ENCODE results near the gene FAT1. TPM values are rescaled to one million over a fixed set of nuclear protein-coding genes. Genes with fewer than 3 reads are reported as not detected.

Gene FAT1
- total RNA-seq, 4 donors from 2014 or later, result 51.3 to 114 (median 72.2) TPM

DNA sequence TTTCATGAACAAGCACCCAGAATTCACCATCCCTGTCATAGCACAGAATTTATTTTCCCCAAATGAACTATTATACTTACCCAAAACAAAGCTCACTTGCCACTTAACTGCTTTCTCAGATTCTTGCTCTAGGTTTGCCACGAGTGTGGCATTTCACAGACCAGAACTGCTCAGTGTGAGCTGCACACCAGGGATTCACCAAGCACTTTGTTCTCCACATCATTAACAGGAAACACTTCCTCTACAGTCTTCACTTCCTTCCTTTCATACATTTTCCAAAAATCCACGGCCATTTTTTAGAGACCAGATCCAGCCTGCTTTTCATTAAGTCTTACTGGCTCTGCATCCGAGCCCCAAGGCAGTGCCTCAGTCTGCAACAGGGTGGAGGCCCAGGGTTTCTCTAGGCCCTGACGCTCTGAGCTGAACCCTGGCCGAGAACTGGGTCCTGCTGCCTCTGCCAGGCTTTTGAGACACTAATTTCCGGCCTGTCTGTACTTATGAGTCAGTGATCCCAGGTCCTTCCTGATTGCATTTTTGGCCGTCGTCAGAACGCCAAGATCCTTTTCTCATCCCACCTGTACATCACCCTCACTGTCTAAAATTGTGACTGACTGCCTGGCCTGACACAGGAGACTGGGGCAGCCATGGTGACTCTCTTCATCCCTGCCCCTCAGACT is 100.7 kb downstream of the FAT1 start:
- no peak overlapping the region for H3K4me3 ChIP-seq (ENCODE audit: low read depth, poor library complexity, severe bottlenecking)
- TF ChIP-seq POLR2A (IDR thresholded peaks at IDR 0.05), result no peak
- TF ChIP-seq, protein P1, sequence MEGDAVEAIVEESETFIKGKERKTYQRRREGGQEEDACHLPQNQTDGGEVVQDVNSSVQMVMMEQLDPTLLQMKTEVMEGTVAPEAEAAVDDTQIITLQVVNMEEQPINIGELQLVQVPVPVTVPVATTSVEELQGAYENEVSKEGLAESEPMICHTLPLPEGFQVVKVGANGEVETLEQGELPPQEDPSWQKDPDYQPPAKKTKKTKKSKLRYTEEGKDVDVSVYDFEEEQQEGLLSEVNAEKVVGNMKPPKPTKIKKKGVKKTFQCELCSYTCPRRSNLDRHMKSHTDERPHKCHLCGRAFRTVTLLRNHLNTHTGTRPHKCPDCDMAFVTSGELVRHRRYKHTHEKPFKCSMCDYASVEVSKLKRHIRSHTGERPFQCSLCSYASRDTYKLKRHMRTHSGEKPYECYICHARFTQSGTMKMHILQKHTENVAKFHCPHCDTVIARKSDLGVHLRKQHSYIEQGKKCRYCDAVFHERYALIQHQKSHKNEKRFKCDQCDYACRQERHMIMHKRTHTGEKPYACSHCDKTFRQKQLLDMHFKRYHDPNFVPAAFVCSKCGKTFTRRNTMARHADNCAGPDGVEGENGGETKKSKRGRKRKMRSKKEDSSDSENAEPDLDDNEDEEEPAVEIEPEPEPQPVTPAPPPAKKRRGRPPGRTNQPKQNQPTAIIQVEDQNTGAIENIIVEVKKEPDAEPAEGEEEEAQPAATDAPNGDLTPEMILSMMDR (IDR thresholded peaks at IDR 0.05), result no peak
- DNase-seq (ENCODE audit: low spot score in 2 of 2), result no peak
- intact Hi-C loops (cut with DNase I; ENCODE audit: low total_unique reads), result no loop called here
- 63 to 64% methylated on average over 9 of the region's 9 CpGs for WGBS, 2 donors

DNA sequence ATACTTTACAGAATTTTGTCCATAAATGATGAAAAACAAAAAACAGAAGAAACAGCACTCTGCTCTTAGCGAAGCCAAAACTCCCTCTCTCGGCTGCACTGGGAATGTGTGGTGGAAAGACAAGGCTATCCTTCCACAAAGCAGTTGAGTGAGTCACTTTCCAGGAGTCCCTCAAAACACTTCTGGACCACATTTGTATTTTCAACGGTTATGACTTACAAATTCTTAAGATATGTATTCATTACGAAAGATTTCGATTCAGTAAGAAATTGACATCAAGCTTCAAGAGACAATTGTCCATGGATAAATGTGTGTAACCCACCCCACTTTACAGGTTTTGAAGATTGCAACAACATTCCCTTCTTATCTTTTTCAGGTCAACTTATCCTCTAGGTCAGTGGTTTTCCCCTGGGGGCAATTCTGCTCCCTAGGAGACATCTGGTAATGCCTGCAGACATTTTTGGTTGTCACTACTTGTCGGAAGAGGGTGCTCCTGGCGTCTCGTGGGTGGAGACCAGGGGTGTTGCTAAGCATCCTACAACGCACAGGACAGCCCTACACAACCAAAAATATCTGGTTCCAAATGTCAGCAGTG is 101.6 kb downstream of the FAT1 start:
- no peak for DNase-seq (ENCODE audit: low spot score in 2 of 2)
- no peak overlapping the region for H3K4me3 ChIP-seq (ENCODE audit: low read depth, poor library complexity, severe bottlenecking)
- TF ChIP-seq, protein P1 (IDR thresholded peaks at IDR 0.05), result no peak
- TF ChIP-seq POLR2A (IDR thresholded peaks at IDR 0.05), result no peak
- intact Hi-C loops (cut with DNase I; ENCODE audit: low total_unique reads), result no loop called here
- WGBS, 2 donors, result 61 to 71% methylated on average over 9 of the region's 9 CpGs

DNA sequence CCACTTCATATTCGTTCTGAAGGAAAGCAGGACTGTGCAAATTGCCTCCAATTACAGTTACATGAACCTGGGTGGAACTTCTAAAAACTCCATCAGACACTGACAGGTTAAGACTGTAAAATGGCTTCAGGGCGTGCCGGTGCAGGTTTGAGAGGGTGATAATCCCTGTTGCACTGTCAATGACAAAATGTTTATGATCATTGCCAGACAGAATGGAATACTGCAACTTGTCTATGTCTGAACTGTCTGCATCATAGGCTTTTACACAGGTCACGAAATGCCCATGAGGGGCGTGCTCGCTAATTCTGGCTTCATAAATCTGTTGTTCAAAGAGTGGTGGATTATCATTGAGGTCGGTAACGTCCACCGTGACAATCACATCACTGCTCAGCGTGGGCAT is 104.6 kb downstream of the FAT1 start:
- 84 to 87% methylated on average over 10 of the region's 10 CpGs for WGBS, 2 donors
- TF ChIP-seq, protein P1 (IDR thresholded peaks at IDR 0.05), result no peak
- no peak for TF ChIP-seq POLR2A (IDR thresholded peaks at IDR 0.05)
- intact Hi-C loops (cut with DNase I; ENCODE audit: low total_unique reads), result no loop called here
- H3K4me3 ChIP-seq (ENCODE audit: low read depth, poor library complexity, severe bottlenecking), result no peak overlapping the region
- DNase-seq (ENCODE audit: low spot score in 2 of 2), result no peak

DNA sequence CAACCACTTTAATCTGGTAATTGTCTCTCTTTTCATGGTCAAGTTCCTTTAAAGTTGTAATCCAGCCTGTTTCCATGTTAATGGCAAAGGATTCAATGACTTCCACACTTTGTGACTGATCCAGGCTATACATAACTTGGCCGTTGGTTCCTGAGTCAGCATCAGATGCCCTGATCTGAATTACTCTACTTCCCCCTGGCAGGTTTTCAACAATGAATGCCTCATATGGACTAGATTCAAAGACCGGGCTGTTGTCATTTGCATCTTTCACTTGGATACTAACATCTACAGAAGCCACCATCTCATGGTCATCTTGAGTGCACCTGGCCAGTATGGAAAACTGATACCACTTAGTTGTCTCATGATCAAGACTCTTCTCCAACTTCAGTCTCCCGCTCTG is 105.7 kb downstream of the FAT1 start:
- 56 to 58% methylated on average over 3 of the region's 3 CpGs for WGBS, 2 donors
- intact Hi-C loops (cut with DNase I; ENCODE audit: low total_unique reads), result no loop called here
- H3K4me3 ChIP-seq (ENCODE audit: low read depth, poor library complexity, severe bottlenecking), result no peak overlapping the region
- no peak for DNase-seq (ENCODE audit: low spot score in 2 of 2)
- TF ChIP-seq, protein P1 (IDR thresholded peaks at IDR 0.05), result no peak
- no peak for TF ChIP-seq POLR2A (IDR thresholded peaks at IDR 0.05)

DNA sequence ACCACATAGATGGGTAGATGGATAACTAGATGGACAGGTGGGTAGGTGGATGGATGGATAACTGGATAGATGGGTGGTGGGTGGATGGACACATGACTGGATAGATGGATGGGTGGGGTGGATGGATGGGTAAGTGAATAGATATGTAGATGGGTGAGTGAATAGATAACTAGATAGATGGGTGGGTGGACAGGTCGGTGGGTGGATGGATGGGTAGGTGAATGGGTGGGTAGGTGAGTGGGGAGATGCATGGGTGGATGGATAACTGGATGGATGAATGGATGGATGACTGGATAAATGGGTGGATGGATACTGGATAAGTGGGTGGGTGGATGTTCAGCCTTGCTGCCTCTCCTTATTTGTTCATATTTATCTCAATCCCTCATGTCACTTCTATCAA is 116.2 kb downstream of the FAT1 start:
- no peak for TF ChIP-seq POLR2A (IDR thresholded peaks at IDR 0.05)
- TF ChIP-seq, protein P1 (IDR thresholded peaks at IDR 0.05), result no peak
- intact Hi-C loops (cut with DNase I; ENCODE audit: low total_unique reads), result no loop called here
- no peak overlapping the region for H3K4me3 ChIP-seq (ENCODE audit: low read depth, poor library complexity, severe bottlenecking)
- 89 to 94% methylated on average over 1 of the region's 1 CpG for WGBS, 2 donors
- no peak for DNase-seq (ENCODE audit: low spot score in 2 of 2)

Measured in lower leg skin (tissue), 4 donors.